ENCODE measurements around the gene TUBG2. TPM values are rescaled to one million over a fixed set of nuclear protein-coding genes. Genes with fewer than 3 reads are reported as not detected.

TUBG2 gene
- total and polyA plus RNA-seq, 10 donors, result 4.9 to 24.9 (median 15.2) TPM

DNA sequence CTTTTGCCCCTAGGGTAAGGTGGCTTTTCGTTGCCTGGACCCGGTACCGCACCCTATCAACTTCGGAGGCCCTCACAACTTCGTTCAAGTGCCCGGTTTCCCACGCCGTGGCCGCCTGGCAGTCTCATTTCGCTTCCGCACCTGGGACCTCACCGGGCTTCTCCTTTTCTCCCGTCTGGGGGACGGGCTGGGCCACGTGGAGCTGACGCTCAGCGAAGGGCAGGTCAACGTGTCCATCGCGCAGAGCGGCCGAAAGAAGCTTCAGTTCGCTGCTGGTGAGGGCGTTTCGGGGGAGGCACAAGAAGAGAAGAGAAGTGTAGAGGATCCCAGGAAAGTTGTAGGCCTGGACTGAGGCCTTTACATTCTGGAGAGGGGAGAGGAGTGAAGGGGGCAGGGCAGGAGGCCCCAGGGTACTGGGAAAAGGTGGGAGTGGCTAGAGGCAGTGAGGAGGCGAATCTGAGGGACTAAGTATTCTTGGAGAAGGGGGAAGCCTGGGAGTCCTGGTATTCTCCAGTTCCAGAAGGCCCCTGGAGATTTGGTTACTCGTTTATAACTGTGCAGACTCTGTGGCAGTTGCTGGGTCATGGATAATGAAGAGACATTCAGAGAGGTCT is 28.7 kb downstream of the TUBG2 start:
- TF ChIP-seq CTCF (IDR thresholded peaks at IDR 0.05 in 8 of 11, conservative IDR thresholded peaks at IDR 0.05 in 3 of 11) (no peak), POLR2A (IDR thresholded peaks at IDR 0.05) (no peak), POLR2AphosphoS5 (IDR thresholded peaks at IDR 0.05) (peak in 1 of 3 donors; percentile 8)
- Histone ChIP-seq H3K4me1 (peaks cover 4 to 15% (median 12%) of the 10 kb centered on the region in 6 donors), H3K4me3 (no peak overlapping the region), H3K9me3 (no peaks in the 10 kb centered on the region), H3K36me3 (peaks cover 0 to 45% (median 0%) of the 10 kb centered on the region in 6 donors), H3K27ac (no peak overlapping the region), H3K27me3 (replicated peaks in 1 of 7) (peaks cover 0 to 35% (median 2%) of the 10 kb centered on the region in 7 donors)
- intact Hi-C loops (cut with DNase I; ENCODE audit: low total_unique reads), result no loop called here
- no peak for DNase-seq
- WGBS, 5 donors, result 84 to 90% (median 87%) methylated on average over 27 of the region's 27 CpGs

GRCh38 chr17:42690596-42690995 is 31.5 kb downstream of the TUBG2 start:
- Histone ChIP-seq H3K36me3 (peaks cover 0 to 64% (median 9%) of the 10 kb centered on the region in 6 donors), H3K9me3 (no peaks in the 10 kb centered on the region), H3K27ac (no peak overlapping the region), H3K4me1 (no peaks in the 10 kb centered on the region), H3K27me3 (replicated peaks in 1 of 7) (peaks cover 0 to 15% (median 0%) of the 10 kb centered on the region in 7 donors), H3K4me3 (no peak overlapping the region)
- intact Hi-C loops (cut with DNase I; ENCODE audit: low total_unique reads), result no loop called here
- TF ChIP-seq POLR2A (IDR thresholded peaks at IDR 0.05), result no peak
- TF ChIP-seq POLR2AphosphoS5 (IDR thresholded peaks at IDR 0.05), result no peak
- TF ChIP-seq CTCF (IDR thresholded peaks at IDR 0.05 in 8 of 11, conservative IDR thresholded peaks at IDR 0.05 in 3 of 11), result no peak
- WGBS, 5 donors, result 83 to 91% (median 86%) methylated on average over 8 to 10 of the region's 10 CpGs
- DNase-seq, result no peak

GRCh38 chr17:42691021-42691545 is 32.0 kb downstream of the TUBG2 start:
- peaks cover 0 to 68% (median 12%) of the 10 kb centered on the region in 6 donors for H3K36me3 ChIP-seq

More at GRCh38 chr17:42691021-42691545, 32.0 kb downstream of the TUBG2 start:
- Histone ChIP-seq H3K27me3 (replicated peaks in 1 of 7) (peaks cover 0 to 11% (median 0%) of the 10 kb centered on the region in 7 donors), H3K27ac (no peak overlapping the region), H3K9me3 (no peaks in the 10 kb centered on the region), H3K4me1 (no peaks in the 10 kb centered on the region), H3K4me3 (no peak overlapping the region)
- no peak for DNase-seq
- intact Hi-C loops (cut with DNase I; ENCODE audit: low total_unique reads), result no loop called here
- peak in 1 of 3 donors; percentile 30 for TF ChIP-seq POLR2AphosphoS5 (IDR thresholded peaks at IDR 0.05)
- no peak for TF ChIP-seq POLR2A (IDR thresholded peaks at IDR 0.05)
- no peak for TF ChIP-seq CTCF (IDR thresholded peaks at IDR 0.05 in 8 of 11, conservative IDR thresholded peaks at IDR 0.05 in 3 of 11)
- 90 to 97% (median 92%) methylated on average over 12 of the region's 12 CpGs for WGBS, 5 donors
